Loucy (cell line): Measurements from ENCODE around the gene UCHL1.

Source experiments
- CTCF ChIP-seq: fragments of 200-600 bp; sonication (generic); conservative IDR thresholded peaks from 2 replicates; pipeline ENCODE4 v1.5.1; 2014; ENCODE audit warnings: mild to moderate bottlenecking, antibody characterized with exemption, low read length
- EZH2phosphoT487 ChIP-seq: fragments of 200-600 bp; IDR thresholded peaks from 2 replicates; pipeline ENCODE4 v1.6.1; 2018; ENCODE audit warnings: antibody characterized with exemption, mild to moderate bottlenecking, moderate library complexity, borderline replicate concordance

DNA sequence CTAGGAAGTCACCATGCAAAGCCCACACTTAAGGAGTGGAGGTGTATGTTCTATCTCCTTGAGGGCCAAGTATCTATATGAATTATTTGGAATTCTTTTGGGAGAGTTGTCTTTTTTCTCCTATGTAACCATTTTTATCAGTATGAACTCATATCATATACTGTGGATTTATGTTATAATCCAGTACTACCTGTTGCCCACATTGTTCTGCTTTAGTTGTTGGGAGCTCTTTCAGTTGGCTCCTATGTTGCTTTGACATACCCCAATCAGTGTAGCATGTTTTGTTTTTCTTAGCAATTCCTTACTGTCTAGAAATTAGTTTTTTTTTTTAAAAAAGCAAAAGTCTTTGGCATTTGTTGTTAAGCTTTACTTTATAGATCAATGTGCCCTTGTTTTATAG lies 13.0 kb downstream of the UCHL1 start:
- TF ChIP-seq CTCF (no peak), EZH2phosphoT487 (no peak)
